ENCODE measurements around the gene COPS7A. TPM values are rescaled to one million over a fixed set of nuclear protein-coding genes. Genes with fewer than 3 reads are reported as not detected.
A peak's percentile ranks its signal among the peaks of the same experiment; 100 is the strongest.

The COPS7A gene
- polyA plus RNA-seq, 1 donor (not counting 4 experiments of a cell fraction or from before 2014, with no cell fraction given), result 85.4 TPM

GRCh38 chr12:6745741-6746525, 22.1 kb downstream of the COPS7A start:
- dilution Hi-C loops (cut with MboI; ENCODE audit: extremely low pct_ligation_motif_present, low sequenced_read_pairs), result no loop called here
- H3K9me1 ChIP-seq (ENCODE audit: control insufficient read depth, extremely low read depth, insufficient read depth, low read length), result peaks cover 2% of the 10 kb centered on the region
- H3K4me2 ChIP-seq (ENCODE audit: control insufficient read depth, extremely low read depth, insufficient read depth, low read depth, low read length), result peak overlapping the region; percentile 34
- no peak overlapping the region for H2AFZ ChIP-seq (ENCODE audit: control insufficient read depth, low read length)
- no peaks in the 10 kb centered on the region for H4K20me1 ChIP-seq (ENCODE audit: control insufficient read depth, extremely low read depth, insufficient read depth, low read length)
- peaks cover 12% of the 10 kb centered on the region for H3K79me2 ChIP-seq (ENCODE audit: control insufficient read depth, insufficient read depth, low read length)
- peaks cover 28% of the 10 kb centered on the region for H3K4me1 ChIP-seq (ENCODE audit: control insufficient read depth, extremely low read depth, insufficient read depth, low read length)
- no peaks in the 10 kb centered on the region for H3K27me3 ChIP-seq (ENCODE audit: control insufficient read depth, extremely low read depth, insufficient read depth, low read length)
- TF ChIP-seq EZH2 (IDR thresholded peaks at IDR 0.05; ENCODE audit: low read length), result no peak
- peak in 1 of 3 experiments; percentile 10 for TF ChIP-seq CTCF (optimal IDR thresholded peaks at IDR 0.05 in 1 of 3, IDR thresholded peaks at IDR 0.05 in 1 of 3, conservative IDR thresholded peaks at IDR 0.05 in 1 of 3; ENCODE audit: extremely low read depth in 1 of 3, insufficient read depth in 2 of 3, low read length in 3 of 3)
- peak overlapping the region; percentile 72 for H3K27ac ChIP-seq (ENCODE audit: control insufficient read depth, insufficient read depth, low read length)
- peak; percentile 95 for FAIRE-seq
- no peak overlapping the region for H3K4me3 ChIP-seq (ENCODE audit: control insufficient read depth in 2 of 3, extremely low read depth in 1 of 3, insufficient read depth in 2 of 3, low read depth in 1 of 3, low read length in 3 of 3)
- peak overlapping the region; percentile 40 for H3K9ac ChIP-seq (ENCODE audit: control insufficient read depth, extremely low read depth, insufficient read depth, low read length)
- H3K9me3 ChIP-seq (ENCODE audit: control insufficient read depth, low read depth, low read length), result no peaks in the 10 kb centered on the region
- peaks cover 28 to 47% of the 10 kb centered on the region in 2 experiments for H3K36me3 ChIP-seq (ENCODE audit: control insufficient read depth in 2 of 2, extremely low read depth in 1 of 2, insufficient read depth in 2 of 2, low read length in 2 of 2)
- no peak for DNase-seq (ENCODE audit: low read depth, low spot score)

- no peak for DNase-seq (ENCODE audit: low read depth, low spot score)
- Histone ChIP-seq H3K36me3 (ENCODE audit: control insufficient read depth in 2 of 2, extremely low read depth in 1 of 2, insufficient read depth in 2 of 2, low read length in 2 of 2) (peaks cover 33 to 58% of the 10 kb centered on the region in 2 experiments), H3K79me2 (ENCODE audit: control insufficient read depth, insufficient read depth, low read length) (peaks cover 24% of the 10 kb centered on the region)
These were observed 23.4 kb downstream of the COPS7A start for GRCh38 chr12:6747216-6747615.

More at GRCh38 chr12:6747216-6747615, 23.4 kb downstream of the COPS7A start:
- peaks cover 41% of the 10 kb centered on the region for H3K4me1 ChIP-seq (ENCODE audit: control insufficient read depth, extremely low read depth, insufficient read depth, low read length)
- H2AFZ ChIP-seq (ENCODE audit: control insufficient read depth, low read length), result no peak overlapping the region
- H3K4me2 ChIP-seq (ENCODE audit: control insufficient read depth, extremely low read depth, insufficient read depth, low read depth, low read length), result no peak overlapping the region
- no peak overlapping the region for H3K4me3 ChIP-seq (ENCODE audit: control insufficient read depth in 2 of 3, extremely low read depth in 1 of 3, insufficient read depth in 2 of 3, low read depth in 1 of 3, low read length in 3 of 3)
- H3K9ac ChIP-seq (ENCODE audit: control insufficient read depth, extremely low read depth, insufficient read depth, low read length), result no peak overlapping the region
- no peaks in the 10 kb centered on the region for H3K27me3 ChIP-seq (ENCODE audit: control insufficient read depth, extremely low read depth, insufficient read depth, low read length)
- H3K9me3 ChIP-seq (ENCODE audit: control insufficient read depth, low read depth, low read length), result no peaks in the 10 kb centered on the region
- FAIRE-seq, result no peak
- TF ChIP-seq EZH2 (IDR thresholded peaks at IDR 0.05; ENCODE audit: low read length), result no peak
- TF ChIP-seq CTCF (optimal IDR thresholded peaks at IDR 0.05 in 1 of 3, IDR thresholded peaks at IDR 0.05 in 1 of 3, conservative IDR thresholded peaks at IDR 0.05 in 1 of 3; ENCODE audit: extremely low read depth in 1 of 3, insufficient read depth in 2 of 3, low read length in 3 of 3), result no peak
- peaks cover 2% of the 10 kb centered on the region for H3K9me1 ChIP-seq (ENCODE audit: control insufficient read depth, extremely low read depth, insufficient read depth, low read length)
- peaks cover 2% of the 10 kb centered on the region for H4K20me1 ChIP-seq (ENCODE audit: control insufficient read depth, extremely low read depth, insufficient read depth, low read length)
- dilution Hi-C loops (cut with MboI; ENCODE audit: extremely low pct_ligation_motif_present, low sequenced_read_pairs), result no loop called here
- H3K27ac ChIP-seq (ENCODE audit: control insufficient read depth, insufficient read depth, low read length), result no peak overlapping the region

Data from keratinocyte (primary cell).